DMS 273 treated with DMSO at 0.1 percent for 48 hours (cell line): Measurements from ENCODE around the gene SBNO1.
A peak's percentile ranks its signal among the peaks of the same experiment; 100 is the strongest.
"Not testable (repeated sequence)": the region's sequence is repeated elsewhere in the genome, so short reads cannot be mapped to it uniquely, and the experiment has no call there.

ENCODE experiments used
- DNase-seq: peaks from one replicate; lab custom pipeline; 2025; lab: John Stamatoyannopoulos, UW

The SBNO1 gene

DNA sequence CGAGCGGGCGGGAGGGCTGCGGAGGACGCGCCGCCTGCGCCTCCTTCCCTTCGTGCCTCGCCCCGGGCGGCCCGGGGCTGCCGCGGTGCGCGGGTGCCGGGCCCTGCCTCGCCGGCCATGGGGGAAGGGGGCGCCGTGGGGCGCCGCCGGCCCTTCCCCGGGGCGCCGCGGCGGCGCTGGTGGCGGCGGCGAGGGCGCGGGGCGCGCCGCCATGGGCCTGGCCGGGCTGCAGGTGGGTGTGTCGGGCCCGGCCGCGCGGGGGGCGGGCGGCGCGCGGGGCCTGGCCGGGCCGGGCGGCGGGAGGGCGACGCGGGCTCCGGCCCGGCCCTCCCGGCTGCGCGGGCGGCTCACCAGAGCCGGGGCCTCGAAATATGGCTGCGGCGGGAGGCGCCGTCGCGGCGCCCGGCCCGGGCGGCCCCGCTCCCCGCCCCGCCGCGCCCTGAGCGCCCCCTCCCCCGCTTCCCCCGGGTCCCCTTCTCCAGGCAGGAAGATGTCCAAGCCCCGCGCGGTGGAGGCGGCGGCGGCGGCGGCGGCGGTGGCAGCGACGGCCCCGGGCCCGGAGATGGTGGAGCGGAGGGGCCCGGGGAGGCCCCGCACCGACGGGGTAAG, 24.4 kb upstream of the SBNO1 start:
- no peak for DNase-seq

DNA sequence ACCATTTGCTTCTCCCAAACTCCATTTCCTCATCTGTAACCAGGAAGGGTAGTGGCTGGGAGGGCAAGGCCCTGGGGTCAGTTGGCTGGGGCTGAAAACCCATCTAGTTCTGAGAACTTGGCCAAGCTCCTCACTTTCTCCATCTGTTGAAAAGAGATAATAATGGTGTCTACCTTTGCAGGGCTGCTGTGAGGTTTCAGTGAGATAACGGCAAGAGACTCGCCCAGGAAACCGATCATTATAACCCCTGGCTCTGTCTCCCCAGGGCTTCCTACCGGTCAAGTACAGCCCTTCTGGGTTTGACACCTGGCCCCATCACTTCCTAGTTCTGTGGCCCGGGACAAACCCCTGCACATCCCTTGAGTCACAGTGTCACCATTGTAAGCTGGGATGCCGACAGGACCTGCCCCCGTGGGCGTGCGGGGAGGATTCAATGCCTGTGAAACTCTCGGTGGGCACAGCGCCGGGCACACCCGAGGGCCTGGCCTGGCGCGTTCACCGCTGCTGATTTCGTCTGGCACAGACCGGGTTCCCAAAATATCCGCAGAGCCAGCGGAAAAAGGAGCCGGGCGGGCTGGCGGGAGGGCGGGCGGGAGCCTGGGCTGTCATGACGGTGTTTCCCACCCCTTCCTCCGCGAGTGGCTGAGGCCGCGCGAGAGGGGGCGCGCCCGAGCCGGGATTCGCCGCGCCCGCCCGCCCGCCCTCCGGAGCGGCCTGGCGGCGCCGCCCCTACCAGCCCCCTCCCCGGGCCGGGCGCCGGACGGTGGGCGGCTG, 23.7 kb upstream of the SBNO1 start:
- DNase-seq, result peak; percentile 6

DNA sequence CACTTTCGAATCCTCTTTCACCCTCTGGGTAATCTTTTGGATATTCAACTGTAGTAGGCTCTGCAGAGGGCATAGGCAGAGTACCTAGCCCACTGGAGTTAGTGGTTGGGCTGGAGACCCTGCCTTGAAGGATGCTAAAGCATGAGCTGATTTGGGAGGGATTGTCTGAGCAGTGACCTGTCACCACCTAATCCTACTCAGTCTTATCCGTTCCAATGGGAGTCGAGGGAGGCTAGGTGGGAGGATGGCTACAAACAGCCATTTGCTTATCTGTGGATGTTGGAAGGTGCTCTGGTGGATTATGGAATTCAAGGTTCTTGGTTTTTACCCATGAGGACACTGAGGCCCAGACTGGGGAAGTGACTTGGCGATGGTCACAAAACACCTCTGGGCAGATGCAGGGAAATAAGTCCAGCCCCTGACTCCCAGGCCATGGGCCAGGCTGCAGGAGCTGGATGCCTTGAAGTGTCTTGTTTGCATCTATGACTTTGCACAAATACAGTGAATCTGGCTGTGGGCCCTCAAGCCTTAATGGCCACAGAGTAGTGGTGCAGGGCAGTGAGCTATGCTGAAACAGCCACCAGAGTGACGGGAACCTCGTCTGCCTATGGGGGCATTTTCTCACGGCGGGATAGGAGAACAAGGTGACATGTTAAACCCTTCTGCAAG, 23.0 kb upstream of the SBNO1 start:
- DNase-seq, result no peak

DNA sequence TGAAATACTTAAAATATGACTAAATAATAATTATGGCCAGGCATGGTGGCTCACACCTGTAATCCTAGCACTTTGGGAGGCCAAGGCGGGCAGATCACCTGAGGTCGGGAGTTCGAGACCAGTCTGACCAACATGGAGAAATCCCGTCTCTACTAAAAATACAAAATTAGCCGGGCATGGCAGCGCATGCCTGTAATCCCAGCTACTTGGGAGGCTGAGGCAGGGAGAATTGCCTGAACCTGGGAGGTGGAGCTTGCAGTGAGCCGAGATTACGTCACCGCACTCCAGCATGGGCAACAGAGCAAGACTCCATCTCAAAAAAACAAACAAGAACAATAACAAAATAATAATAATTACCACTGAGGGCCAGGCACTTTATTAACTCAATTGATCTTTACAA, 20.9 kb upstream of the SBNO1 start:
- DNase-seq, result not testable (repeated sequence)

DNA sequence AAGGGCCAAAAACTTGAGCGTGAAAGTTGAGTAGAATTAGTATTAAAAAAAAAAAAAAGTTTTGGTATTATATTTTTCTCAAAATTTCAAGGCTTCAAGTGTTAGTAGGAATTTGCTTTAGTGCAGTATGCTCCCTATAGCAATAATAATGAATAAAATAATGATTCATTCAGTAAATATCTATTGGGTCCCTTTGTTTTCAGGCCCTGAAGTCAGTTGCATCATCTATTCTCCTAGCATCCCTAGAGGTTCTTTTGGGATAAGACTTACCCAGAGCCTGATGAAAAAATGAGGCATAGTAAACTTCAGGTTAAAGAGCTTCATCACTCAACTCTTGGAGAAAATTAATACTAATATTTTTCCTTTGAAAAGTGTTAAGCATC, 20.3 kb upstream of the SBNO1 start:
- no peak for DNase-seq

DNA sequence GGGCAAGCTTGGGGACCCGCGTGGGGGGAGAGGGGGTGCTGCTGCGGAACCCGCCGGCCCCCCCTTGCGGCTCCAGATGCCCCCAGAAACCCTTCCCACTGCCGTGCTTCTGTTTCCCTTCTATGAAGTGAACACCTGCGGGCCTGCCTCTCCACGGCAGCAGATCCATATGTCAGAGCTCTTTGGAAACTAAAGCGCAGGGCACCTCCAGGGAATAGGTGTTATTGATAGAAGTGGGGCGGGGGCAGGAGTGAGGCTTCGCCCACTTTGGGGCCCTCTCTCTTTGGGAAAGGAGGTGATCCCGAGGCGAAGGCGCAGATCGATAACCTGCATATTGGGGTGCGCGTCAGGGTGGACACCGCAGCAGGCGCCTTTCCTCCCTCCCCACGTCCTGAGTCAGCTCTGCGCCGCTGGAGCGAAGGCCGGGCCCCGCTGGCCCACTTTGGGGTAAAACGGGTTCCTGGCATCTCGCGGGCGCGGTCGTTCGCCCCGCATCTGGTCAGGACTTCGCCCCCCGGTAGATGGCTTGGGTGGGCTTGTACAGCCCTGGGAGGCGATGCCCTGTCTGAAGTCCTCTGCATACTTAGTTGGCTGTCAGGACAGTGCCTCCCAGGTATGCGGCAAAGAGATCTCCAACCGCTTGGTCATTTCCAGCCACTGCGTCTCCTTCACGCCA, 19.8 kb upstream of the SBNO1 start:
- no peak for DNase-seq

DNA sequence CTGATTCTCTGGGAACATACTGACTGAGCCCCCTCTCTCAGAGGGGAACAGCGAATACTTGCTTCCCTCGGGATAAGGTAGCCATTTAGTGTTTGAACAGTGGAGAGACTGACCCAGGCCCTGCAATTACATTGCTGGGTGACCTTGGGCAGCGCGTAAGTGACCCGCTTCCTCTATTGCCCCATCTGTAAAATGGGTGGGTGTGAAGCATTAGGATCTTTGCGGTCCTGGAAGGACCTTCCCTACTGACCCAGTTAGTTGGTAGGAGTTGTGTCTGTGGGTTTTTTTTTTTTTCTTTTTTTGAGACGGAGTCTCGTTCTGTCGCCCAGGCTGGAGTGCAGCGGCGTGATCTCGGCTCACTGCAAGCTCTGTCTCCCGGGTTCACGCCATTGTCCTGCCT, 18.0 kb upstream of the SBNO1 start:
- DNase-seq, result no peak

DNA sequence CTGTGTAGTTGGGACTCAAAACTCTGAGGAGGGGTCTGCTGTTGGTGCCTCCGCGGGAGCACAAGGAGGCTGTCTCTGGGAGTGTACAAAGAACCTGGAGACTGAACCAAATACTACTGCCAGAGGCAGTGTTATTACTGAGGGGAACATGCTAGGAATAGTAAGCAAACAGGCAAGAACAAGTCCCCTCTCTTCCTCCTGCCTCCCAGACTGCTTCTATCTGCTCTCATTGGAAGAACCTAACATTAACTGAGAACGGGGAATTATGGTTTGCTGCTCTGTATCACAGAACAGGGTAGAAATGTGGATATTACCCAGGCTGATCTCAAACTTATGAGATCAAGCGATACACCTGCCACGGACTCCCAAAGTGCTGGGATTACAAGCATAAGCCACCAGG, 14.7 kb upstream of the SBNO1 start:
- DNase-seq, result no peak

DNA sequence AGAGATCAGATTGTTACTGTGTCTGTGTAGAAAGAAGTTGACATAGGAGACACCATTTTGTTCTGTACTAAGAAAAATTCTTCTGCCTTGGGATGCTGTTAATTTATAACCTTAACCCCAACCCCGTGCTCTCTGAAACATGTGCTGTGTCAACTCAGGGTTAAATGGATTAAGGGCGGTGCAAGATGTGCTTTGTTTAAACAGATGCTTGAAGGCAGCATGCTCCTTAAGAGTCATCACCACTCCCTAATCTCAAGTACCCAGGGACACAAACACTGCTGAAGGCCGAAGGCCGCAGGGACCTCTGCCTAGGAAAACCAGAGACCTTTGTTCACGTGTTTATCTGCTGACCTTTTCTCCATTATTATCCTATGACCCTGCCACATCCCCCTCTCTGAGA, 7.8 kb upstream of the SBNO1 start:
- not testable (repeated sequence) for DNase-seq

DNA sequence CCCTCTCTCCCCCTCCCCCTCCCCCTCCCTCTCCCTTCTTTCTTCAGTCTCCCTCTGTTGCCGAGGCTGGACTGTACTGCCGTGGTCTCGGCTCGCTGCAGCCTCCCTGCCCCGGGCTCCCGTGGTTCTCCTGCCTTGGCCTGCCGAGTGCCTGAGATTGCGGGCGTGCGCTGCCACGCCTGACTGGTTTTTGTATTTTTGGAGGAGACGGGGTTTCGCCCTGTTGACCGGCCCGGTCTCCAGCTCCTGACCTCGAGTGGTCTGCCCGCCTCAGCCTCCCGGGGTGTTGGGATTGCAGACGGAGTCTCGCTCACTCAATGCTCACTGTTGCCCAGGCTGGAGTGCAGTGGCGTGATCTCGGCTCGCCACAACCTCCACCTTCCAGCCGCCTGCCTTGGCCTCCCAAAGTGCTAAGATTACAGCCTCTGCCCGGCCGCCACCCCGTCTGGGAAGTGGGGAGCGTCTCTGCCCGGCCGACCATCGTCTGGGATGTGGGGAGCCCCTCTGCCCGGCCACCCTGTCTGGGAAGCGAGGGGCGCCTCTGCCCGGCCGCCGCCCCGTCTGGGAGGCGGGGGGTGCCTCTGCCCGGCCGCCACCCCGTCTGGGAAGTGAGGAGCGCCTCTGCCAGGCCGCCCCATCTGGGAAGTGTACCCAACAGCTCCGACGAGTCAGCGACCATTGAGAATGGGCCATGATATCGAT, 7.2 kb upstream of the SBNO1 start:
- not testable (repeated sequence) for DNase-seq

DNA sequence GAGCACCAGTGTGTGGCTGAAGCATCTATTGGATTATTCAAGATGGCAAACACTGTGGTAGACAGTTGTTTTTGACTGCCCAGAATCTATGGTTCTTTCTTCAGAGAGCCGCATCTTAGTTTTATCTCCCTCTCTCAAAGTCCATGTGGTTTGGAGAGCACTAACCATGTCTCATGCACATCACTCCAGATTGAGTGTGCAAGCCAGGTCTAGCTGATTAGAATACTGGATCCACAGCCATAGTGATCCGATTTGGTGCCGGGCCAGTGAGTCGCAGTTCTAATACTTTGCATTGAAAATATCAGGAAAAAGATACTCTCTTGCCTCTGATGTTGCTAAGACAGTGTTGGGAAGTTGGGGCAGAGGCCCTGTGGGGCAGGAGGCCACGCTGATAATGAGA, 4.6 kb upstream of the SBNO1 start:
- DNase-seq, result no peak

DNA sequence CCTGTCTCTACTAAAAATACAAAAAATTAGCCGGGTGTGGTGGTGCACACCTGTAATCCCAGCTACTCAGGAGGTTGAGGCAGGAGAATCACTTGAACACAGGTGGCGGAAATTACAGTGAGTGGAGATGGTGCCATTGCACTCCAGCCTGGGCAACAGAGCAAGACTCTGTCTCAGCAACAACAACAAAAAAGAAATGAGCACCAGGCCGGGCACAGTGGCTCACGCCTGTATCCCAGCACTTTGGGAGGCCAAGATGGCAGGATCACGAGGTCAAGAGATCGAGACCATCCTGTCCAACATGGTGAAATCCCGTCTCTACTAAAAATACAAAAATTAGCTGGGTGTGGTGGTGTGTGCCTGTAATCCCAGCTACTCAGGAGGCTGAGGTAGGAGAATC, 3.8 kb upstream of the SBNO1 start:
- DNase-seq, result not testable (repeated sequence)

DNA sequence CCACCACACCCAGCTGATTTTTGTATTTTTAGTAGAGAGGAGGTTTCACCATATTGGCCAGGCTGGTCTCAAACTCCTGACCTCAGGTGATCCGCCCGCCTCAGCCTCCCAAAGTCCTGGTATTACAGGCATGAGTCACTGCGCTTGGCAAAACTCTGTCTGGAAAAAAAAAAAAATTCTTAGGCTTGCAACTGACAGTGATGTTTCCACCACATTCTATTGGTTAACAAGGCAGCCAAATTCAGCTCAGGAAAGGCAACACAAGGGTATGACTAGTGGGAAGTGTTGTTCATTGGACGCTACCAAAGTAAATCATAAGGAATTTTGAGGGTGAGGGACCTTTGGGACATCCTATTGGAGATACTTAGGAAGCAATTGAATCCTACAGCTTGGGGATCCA, 2.9 kb upstream of the SBNO1 start:
- DNase-seq, result no peak

DNA sequence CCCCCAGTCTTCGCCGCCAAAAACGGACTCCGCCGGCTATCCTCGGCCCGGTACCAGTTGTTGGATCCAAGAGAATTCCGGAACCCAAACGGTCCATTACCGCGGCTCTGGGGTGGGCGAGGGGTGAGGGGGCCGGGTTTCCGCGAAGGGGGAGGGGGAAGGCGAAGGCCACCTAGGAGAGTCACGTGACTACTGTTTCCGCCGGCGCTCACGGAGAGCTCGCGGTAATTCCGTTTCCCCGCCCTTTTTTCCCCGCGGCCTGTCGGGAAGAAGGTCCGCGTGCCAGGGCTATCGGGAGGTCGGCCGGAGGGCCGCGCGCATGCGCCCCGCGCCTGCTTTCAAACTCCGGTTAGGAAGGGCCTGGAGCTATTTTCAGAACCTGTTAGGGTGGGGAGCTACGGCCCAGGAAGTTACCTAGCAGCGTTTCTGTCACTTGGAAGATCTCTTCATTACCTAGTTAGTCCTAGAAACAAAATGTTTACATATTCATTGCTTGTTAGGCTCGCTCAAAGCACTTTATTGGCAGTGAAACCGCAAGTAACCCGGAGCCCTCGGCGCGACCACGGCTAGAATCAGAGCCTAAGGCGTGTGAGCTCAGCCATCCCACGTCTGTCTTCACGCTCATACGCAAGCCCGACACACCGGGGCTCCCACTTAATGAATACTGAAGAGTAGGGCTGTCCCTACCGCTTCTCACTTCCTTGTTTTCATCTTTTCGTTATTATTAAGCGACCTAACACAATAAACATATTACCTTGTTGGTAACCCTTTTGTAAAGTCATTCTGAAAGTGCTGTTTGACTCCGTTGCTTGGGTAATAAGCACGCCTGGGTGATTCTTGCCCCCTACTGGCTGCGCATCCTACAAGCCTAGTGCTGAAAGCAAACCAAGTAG, 624 bp upstream of the SBNO1 start:
- peak; percentile 95 for DNase-seq

DNA sequence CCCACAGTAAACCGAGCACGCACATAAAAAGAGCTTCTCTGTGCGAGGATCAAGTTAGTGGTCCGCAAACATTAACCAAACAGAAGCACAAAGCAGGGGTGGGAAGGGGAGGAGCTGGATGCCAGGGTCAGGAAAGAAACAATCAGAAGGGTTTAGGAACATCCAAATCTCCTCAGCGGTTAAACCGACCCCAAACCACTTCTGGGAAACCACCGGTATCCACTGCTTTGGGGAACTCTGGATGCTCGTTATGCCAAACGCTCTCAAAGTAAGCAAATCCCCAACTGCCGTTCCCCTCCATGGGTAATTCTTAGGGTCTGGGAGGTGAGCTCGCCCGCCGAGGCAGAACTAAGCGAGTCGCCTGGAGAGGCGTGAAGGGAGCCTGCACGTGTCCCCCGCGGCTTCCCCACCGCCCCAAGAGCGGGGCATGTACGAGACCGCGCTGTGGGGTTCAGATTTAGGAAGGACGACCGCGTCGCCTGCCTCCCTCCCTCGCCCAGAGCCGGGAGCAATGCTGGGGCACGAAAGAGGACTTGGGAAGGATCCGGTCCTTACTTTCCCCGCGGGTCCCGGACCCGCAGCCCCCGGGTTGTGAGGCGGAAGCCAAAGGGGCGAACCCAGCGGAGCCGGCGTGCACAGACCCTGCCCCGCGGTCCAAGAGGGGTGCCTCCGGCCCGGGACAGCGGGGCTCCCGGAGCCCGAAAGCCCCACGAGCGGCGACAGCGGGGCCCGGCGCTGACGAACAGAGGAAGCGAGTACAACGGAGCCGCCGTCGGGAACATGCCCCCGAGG, 711 bp downstream of the SBNO1 start:
- peak; percentile 28 for DNase-seq

DNA sequence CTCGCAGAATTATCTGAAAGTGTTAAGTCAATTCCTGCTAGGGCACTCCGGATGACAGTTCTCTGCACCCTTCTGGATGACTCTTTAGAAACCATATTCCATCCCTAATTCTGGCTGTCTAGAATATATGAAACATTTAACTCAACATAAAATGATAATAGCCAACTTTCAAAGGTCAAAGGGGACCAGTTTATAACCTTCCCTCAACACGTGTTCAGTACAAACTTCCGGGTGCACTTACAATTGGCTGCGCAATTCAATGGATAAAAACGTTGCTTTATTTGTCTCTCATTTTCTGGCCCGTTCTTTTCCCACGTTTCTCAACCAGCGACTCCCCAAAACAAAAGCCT, 1.3 kb downstream of the SBNO1 start:
- DNase-seq, result peak; percentile 28

DNA sequence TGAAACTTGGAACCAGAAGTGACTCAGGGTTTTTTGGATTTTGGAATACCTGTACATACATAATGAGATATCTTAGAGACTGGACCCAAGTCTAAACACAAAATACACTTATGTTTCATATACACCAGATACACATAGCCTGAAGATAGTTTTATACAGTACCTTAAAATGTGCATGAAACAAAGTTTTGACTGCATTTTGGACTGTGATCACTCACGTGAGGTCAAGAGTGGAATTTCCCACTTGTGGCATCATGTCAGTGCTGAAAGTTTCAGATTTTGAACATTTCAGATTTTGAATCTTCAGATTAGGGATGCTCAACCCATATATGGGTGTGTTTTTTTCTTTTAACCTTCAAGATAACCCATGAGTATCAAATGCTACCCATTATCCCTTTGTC, 6.6 kb downstream of the SBNO1 start:
- DNase-seq, result no peak

DNA sequence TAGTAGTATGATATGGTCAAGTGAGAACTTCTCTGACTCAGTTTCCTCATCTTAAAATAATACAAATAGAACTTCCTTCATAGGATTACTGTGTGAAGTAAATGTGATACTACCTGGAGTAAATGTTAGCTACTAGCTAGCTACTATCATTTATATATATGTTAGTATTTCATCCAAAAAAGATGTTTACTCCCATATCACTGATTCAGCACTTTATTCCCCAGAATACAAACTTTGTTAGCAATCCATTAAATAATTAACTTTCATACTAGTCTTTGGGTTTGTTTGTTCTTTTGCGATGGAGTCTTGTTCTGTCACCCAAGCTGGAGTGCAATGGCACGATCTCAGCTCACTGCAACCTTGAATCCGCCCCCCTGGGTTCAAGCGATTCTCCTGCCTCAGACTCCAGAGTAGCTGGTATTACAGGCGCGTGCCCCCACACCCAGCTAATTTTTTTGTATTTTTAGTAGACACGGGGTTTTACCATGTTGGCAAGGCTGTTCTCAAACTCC, 8.4 kb downstream of the SBNO1 start:
- DNase-seq, result no peak

DNA sequence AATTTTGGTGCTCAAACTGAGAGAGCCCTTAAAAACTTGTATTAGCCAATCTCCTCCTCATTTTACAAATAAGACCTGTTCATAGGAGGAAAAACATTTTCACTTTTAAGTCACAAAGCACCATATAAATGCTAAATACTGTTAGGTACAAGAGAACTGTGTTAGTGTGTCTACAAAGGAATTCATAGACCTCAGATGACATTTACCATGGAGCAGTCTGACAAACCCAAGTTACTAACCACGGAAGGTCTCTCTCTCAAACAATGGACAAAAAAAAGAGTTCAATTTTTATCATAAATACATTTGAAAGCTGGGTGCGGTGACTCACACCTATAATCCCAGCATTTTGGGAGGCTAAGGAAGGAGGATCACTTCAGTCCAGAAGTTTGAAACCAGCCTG, 10.0 kb downstream of the SBNO1 start:
- no peak for DNase-seq

DNA sequence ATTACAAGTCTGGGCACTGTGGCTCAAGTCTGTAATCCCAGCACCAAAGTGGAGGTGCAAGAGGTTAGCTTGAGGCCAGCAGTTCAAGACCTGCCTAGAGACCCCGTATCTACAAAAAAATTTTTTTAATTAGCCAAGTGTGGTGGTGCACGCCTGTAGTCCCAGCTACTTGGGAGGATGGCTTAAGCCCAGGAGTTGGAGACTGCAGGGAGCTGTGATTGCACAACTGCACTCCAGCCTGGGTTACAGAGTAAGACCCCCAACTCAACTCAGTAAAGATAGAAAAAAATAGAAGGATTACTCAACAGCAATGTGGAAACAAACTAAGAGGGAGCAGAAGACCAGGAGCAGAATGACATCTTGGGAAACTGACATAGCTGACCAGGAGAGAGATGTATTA, 13.3 kb downstream of the SBNO1 start:
- DNase-seq, result no peak
